GM12878 (cell line): ENCODE results near the gene EPB42. TPM values are rescaled to one million over a fixed set of nuclear protein-coding genes. Genes with fewer than 3 reads are reported as not detected.
A peak's percentile ranks its signal among the peaks of the same experiment; 100 is the strongest.

ENCODE experiments used
- ATAC-seq: fragments of 200-7000 bp; cut with Tn5 transposase; 3 replicates; pipeline ENCODE4 v1.9.1; 2020; ENCODE audit warnings: mild to moderate bottlenecking, moderate library complexity
- BruUV-seq: library from RNA; stranded (reverse); fragments of 400-500 nt; replicated peaks from 2 replicates; lab custom pipeline; 2021; lab: Mats Ljungman, UMichigan
- CTCF ChIA-PET: fragments of 300-600 bp; sonication (Branson Sonifier 250); formaldehyde crosslinking; extraction: SDS; loops from one replicate; lab custom pipeline; 2021; ENCODE audit warnings: inconsistent platforms; lab: Yijun Ruan, JAX
- POLR2A ChIA-PET: fragments of 350-600 bp; formaldehyde crosslinking; extraction: SDS; loops from one replicate; lab custom pipeline; 2021; ENCODE audit warnings: inconsistent platforms; lab: Charles Lee
- RAD21 ChIA-PET: fragments of 300-600 bp; sonication (Branson Sonifier 250); formaldehyde crosslinking; loops from one replicate; lab custom pipeline; 2023; ENCODE audit warnings: antibody characterized with exemption; ENCODE audit not compliant: unreplicated experiment; lab: Charles Lee
- SMC1A ChIA-PET: fragments of 300-600 bp; sonication (Branson Sonifier 250); formaldehyde crosslinking; loops from one replicate; lab custom pipeline; 2023; ENCODE audit not compliant: unreplicated experiment, uncharacterized antibody; lab: Charles Lee
- DNase-seq: peaks from one replicate; pipeline ENCODE4 v3.0.0-alpha.2; 2011; ENCODE audit warnings: low read depth, low spot score
- FAIRE-seq: peaks from 3 replicates; lab custom pipeline; 2011; peaks lifted over from hg19 to GRCh38; lab: Jason Lieb, UNC
- H2AFZ ChIP-seq: 2 replicates; pipeline ENCODE4 v1.6.0; 2011; ENCODE audit warnings: low read depth, low read length, control low read depth; ENCODE audit not compliant: control insufficient read depth
- H3K27ac ChIP-seq: 2 replicates; pipeline ENCODE4 v1.5.1; 2011; ENCODE audit warnings: control low read depth; ENCODE audit not compliant: control insufficient read depth, insufficient read depth
- H3K27me3 ChIP-seq, 2 experiments: replicated peaks in 1 of 2; 2 replicates each; pipeline versions ENCODE4 v1.6.0 to v1.6.1; 2011; ENCODE audit warnings: low read length in 1 of 2; ENCODE audit not compliant: control insufficient read depth in 2 of 2, insufficient read depth in 2 of 2
- H3K36me3 ChIP-seq, 2 experiments: 2 replicates each; pipeline ENCODE4 v1.5.1; 2011; ENCODE audit warnings: low read length in 1 of 2; ENCODE audit not compliant: control insufficient read depth in 2 of 2, insufficient read depth in 2 of 2
- H3K4me1 ChIP-seq: 2 replicates; pipeline ENCODE4 v1.6.1; 2011; ENCODE audit warnings: mild to moderate bottlenecking, low read length, moderate library complexity, mixed read lengths; ENCODE audit not compliant: control insufficient read depth, insufficient read depth
- H3K4me2 ChIP-seq: 2 replicates; pipeline ENCODE4 v1.6.0; 2011; ENCODE audit warnings: control low read depth; ENCODE audit not compliant: control insufficient read depth, insufficient read depth
- H3K4me3 ChIP-seq: fragments of 200-600 bp; sonication (generic); 2 replicates; pipeline ENCODE4 v1.5.1; 2016
- H3K79me2 ChIP-seq: 2 replicates; pipeline ENCODE4 v1.6.0; 2011; ENCODE audit warnings: low read length; ENCODE audit not compliant: control insufficient read depth, insufficient read depth
- H3K9ac ChIP-seq: 2 replicates; pipeline ENCODE4 v1.8.0; 2011; ENCODE audit warnings: low read length, control low read depth, mixed read lengths; ENCODE audit not compliant: control insufficient read depth, insufficient read depth
- H3K9me3 ChIP-seq: replicated peaks from 3 replicates; pipeline ENCODE4 v1.5.1; 2011; ENCODE audit warnings: mild to moderate bottlenecking, low read length; ENCODE audit not compliant: control insufficient read depth, insufficient read depth
- H4K20me1 ChIP-seq: 2 replicates; pipeline ENCODE4 v1.6.0; 2011; ENCODE audit not compliant: control insufficient read depth, insufficient read depth
- ATF2 ChIP-seq: IDR thresholded peaks from 2 replicates; pipeline ENCODE4 v1.6.1; 2012; ENCODE audit warnings: low read length, inconsistent platforms
- CHD4 ChIP-seq: fragments of 200-600 bp; sonication (generic); IDR thresholded peaks from 2 replicates; pipeline ENCODE4 v1.6.1; 2016; ENCODE audit warnings: mild to moderate bottlenecking
- CREM ChIP-seq: IDR thresholded peaks from 2 replicates; pipeline ENCODE4 v1.6.1; 2014; ENCODE audit warnings: antibody characterized with exemption, low read depth
- EGR1 ChIP-seq, 2 experiments: IDR thresholded peaks; 1 replicate in 1 of 2; 2 replicates in 1 of 2; pipeline ENCODE4 v1.6.1; 2011 to 2012; ENCODE audit warnings: low read depth in 2 of 2, low read length in 2 of 2, borderline replicate concordance in 1 of 2, mild to moderate bottlenecking in 1 of 2, moderate library complexity in 1 of 2
- ELK1 ChIP-seq: IDR thresholded peaks from 2 replicates; pipeline ENCODE4 v1.6.1; 2012; ENCODE audit warnings: low read depth, low read length, improper control_type of control experiment
- GABPA ChIP-seq: IDR thresholded peaks from 2 replicates; pipeline ENCODE4 v1.6.1; 2014; ENCODE audit warnings: antibody characterized with exemption, low read depth, mild to moderate bottlenecking, inconsistent platforms
- NFYB ChIP-seq: IDR thresholded peaks from 2 replicates; pipeline ENCODE4 v1.6.1; 2011; ENCODE audit warnings: low read depth, mild to moderate bottlenecking, low read length, improper control_type of control experiment, moderate library complexity; ENCODE audit not compliant: insufficient read depth
- POU2F2 ChIP-seq: IDR thresholded peaks from 3 replicates; pipeline ENCODE4 v1.6.1; 2011; ENCODE audit warnings: low read depth, mild to moderate bottlenecking, low read length, borderline replicate concordance
- SIN3A ChIP-seq: IDR thresholded peaks from 2 replicates; pipeline ENCODE4 v1.6.1; 2012; ENCODE audit warnings: low read depth, low read length, improper control_type of control experiment
- SMC3 ChIP-seq: IDR thresholded peaks from 2 replicates; pipeline ENCODE4 v1.6.1; 2011; ENCODE audit warnings: low read length, improper control_type of control experiment, borderline replicate concordance
- SUPT20H ChIP-seq: IDR thresholded peaks from 2 replicates; pipeline ENCODE4 v1.6.1; 2011; ENCODE audit warnings: low read depth, mild to moderate bottlenecking, low read length, moderate library complexity, borderline replicate concordance; ENCODE audit not compliant: control insufficient read depth
- TARDBP ChIP-seq: IDR thresholded peaks from 2 replicates; pipeline ENCODE4 v1.6.1; 2016; ENCODE audit warnings: borderline replicate concordance
- TCF3 ChIP-seq: IDR thresholded peaks from 2 replicates; pipeline ENCODE4 v1.6.1; 2012; ENCODE audit warnings: low read depth, mild to moderate bottlenecking, low read length, borderline replicate concordance; ENCODE audit not compliant: insufficient read depth
- ZBTB4 ChIP-seq: fragments of 450-650 bp; formaldehyde crosslinking; IDR thresholded peaks from 2 replicates; pipeline ENCODE4 v1.4.0; 2022; ENCODE audit warnings: mild to moderate bottlenecking, moderate library complexity
- ZNF24 ChIP-seq: fragments of 450-650 bp; IDR thresholded peaks from 2 replicates; pipeline ENCODE4 v1.6.1; 2017; ENCODE audit warnings: antibody characterized with exemption, mild to moderate bottlenecking
- ZZZ3 ChIP-seq: IDR thresholded peaks from 2 replicates; pipeline ENCODE4 v1.6.1; 2011; ENCODE audit warnings: low read depth; ENCODE audit not compliant: control insufficient read depth, insufficient read length
- WGBS: methylation state at CpG from one replicate; pipeline ENCODE4 v1.1.6; 2016; ENCODE audit warnings: low lambda C conversion rate; ENCODE audit not compliant: insufficient replicate concordance, insufficient coverage; ENCODE audit errors: missing lambda C conversion rate; 5-methylcytosine and 5-hydroxymethylcytosine counted together
- in situ Hi-C: fragments of 300-500 bp; cut with MboI; formaldehyde crosslinking; loops from 9 replicates; pipeline ENCODE4 v1.14.3; 2018; ENCODE audit warnings: mixed read lengths
- intact Hi-C: fragments of 100-400 bp; cut with micrococcal nuclease; formaldehyde crosslinking; loops from one replicate; pipeline ENCODE4 v1.14.2; 2022; ENCODE audit not compliant: unreplicated experiment
- polyA plus RNA-seq, 11 experiments: library from polyadenylated mRNA; depleted of rRNA in 4 of 11; unstranded in 6 of 11; stranded (reverse) in 5 of 11; fragments of >200 nt; fragmentation: Nextera tagmentation in 4 of 11; fragmentation: Illumina TruSeq in 1 of 11; extraction: Ambion mirVana in 4 of 11; extraction: Trizol in 1 of 11; gene quantifications; 1 replicate in 1 of 11; 2 replicates in 10 of 11; pipeline versions ENCODE4 v1.2.1 to v1.2.3, GENCODE V29; 2011 to 2016; ENCODE audit warnings: inconsistent platforms in 2 of 11, missing spikeins in 2 of 11, low read depth in 1 of 11
- total RNA-seq, 4 experiments: library from RNA; depleted of rRNA in 3 of 4; stranded (reverse); fragments of >200 nt in 3 of 4; fragmentation: Illumina TruSeq in 1 of 4; extraction: Trizol in 1 of 4; gene quantifications; 2 replicates each; pipeline versions ENCODE4 v1.2.1 to v1.2.3, GENCODE V29; 2013 to 2021
- TF ChIP-seq, protein P1 (sequence below): fragments of 450-650 bp; IDR thresholded peaks from 2 replicates; pipeline ENCODE4 v1.6.1; 2014; ENCODE audit warnings: mild to moderate bottlenecking

The EPB42 gene
- total and polyA plus RNA-seq, 10 of the 15 experiments (the other 5 are each of a cell fraction or from before 2014, with no cell fraction given), result not detected

- Histone ChIP-seq H3K9ac (no peak overlapping the region), H3K4me2 (no peak overlapping the region), H4K20me1 (no peaks in the 10 kb centered on the region), H3K27me3 (no peaks in the 10 kb centered on the region), H3K9me3 (no peaks in the 10 kb centered on the region; the same call in 2 of the 3 replicates), H3K36me3 (peaks cover 2 to 37% of the 10 kb centered on the region in 2 experiments; a peak in 3 of 4 replicates), H2AFZ (no peak overlapping the region), H3K27ac (no peak overlapping the region), H3K4me1 (no peaks in the 10 kb centered on the region), H3K79me2 (no peaks in the 10 kb centered on the region), H3K4me3 (no peak overlapping the region)
- WGBS, result 100% methylated on average over 2 of the region's 2 CpGs
- in situ Hi-C loops, result no loop called here
- FAIRE-seq, result no peak
- POLR2A ChIA-PET, result interaction anchor here (0.5 to 1.3 kb wide), 3 partner anchors 10 to 66 kb away, joined by 3 to 4 read pairs (median 3); no protein-coding TSS in a partner anchor
- TSS peak; percentile 19 for BruUV-seq
- RAD21 ChIA-PET, result interaction anchor here (0.5 to 6.5 kb wide), 5 partner anchors 9 to 91 kb away, joined by 3 to 28 read pairs (median 7); no protein-coding TSS in a partner anchor
- CTCF ChIA-PET, result interaction anchor here (0.8 to 6.8 kb wide), 8 partner anchors 9 to 92 kb away, joined by 3 to 70 read pairs (median 3); no protein-coding TSS in a partner anchor
- DNase-seq, result no peak
- SMC1A ChIA-PET, result interaction anchor here (0.9 to 3.7 kb wide), 6 partner anchors 9 to 136 kb away, joined by 3 to 17 read pairs (median 6); no protein-coding TSS in a partner anchor
- intact Hi-C loops, result no loop called here
- TF ChIP-seq TARDBP, result no peak
- TF ChIP-seq SMC3, result no peak
- no peak for TF ChIP-seq ZZZ3
- TF ChIP-seq, protein P1, sequence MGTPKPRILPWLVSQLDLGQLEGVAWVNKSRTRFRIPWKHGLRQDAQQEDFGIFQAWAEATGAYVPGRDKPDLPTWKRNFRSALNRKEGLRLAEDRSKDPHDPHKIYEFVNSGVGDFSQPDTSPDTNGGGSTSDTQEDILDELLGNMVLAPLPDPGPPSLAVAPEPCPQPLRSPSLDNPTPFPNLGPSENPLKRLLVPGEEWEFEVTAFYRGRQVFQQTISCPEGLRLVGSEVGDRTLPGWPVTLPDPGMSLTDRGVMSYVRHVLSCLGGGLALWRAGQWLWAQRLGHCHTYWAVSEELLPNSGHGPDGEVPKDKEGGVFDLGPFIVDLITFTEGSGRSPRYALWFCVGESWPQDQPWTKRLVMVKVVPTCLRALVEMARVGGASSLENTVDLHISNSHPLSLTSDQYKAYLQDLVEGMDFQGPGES, result no peak
- TF ChIP-seq POU2F2, result no peak
- TF ChIP-seq ATF2, result no peak
- TF ChIP-seq GABPA, result no peak
- TF ChIP-seq CHD4, result no peak
- TF ChIP-seq SUPT20H, result no peak
- TF ChIP-seq EGR1 (IDR thresholded peaks at IDR 0.05; ENCODE audit: borderline replicate concordance in 1 of 2, low read depth in 2 of 2, low read length in 2 of 2), result no peak
- no peak for TF ChIP-seq CREM
- no peak for TF ChIP-seq TCF3
- TF ChIP-seq ZNF24, result no peak
- no peak for TF ChIP-seq NFYB
- TF ChIP-seq ELK1, result no peak
- TF ChIP-seq SIN3A, result no peak
- no peak for TF ChIP-seq ZBTB4 (CRISPR knock-in tag)
- ATAC-seq, result no peak
Measured at GRCh38 chr15:43194795-43195194, 26.0 kb downstream of the EPB42 start.
